Muscle of leg (tissue), 11 donors: ENCODE results near the gene CSNK1A1L. TPM values are rescaled to one million over a fixed set of nuclear protein-coding genes. Genes with fewer than 3 reads are reported as not detected.

Experiments used
- DNase-seq: peaks from one replicate; pipeline ENCODE4 v3.0.0; 2013
- H3K27ac ChIP-seq: one replicate; pipeline ENCODE4 v1.5.1; 2013; ENCODE audit warnings: mild to moderate bottlenecking, low read length, control low read depth
- H3K27me3 ChIP-seq: one replicate; pipeline ENCODE4 v1.6.1; 2013; ENCODE audit warnings: low read length; ENCODE audit not compliant: control insufficient read depth, insufficient read depth
- H3K36me3 ChIP-seq: one replicate; pipeline ENCODE4 v1.6.1; 2013; ENCODE audit warnings: low read length; ENCODE audit not compliant: control insufficient read depth, insufficient read depth
- H3K4me1 ChIP-seq: one replicate; pipeline ENCODE4 v1.6.1; 2013; ENCODE audit warnings: low read length; ENCODE audit not compliant: control insufficient read depth, insufficient read depth
- H3K4me3 ChIP-seq: one replicate; pipeline ENCODE4 v1.5.1; 2013; ENCODE audit warnings: low read length, control low read depth
- H3K9me3 ChIP-seq: replicated peaks from 2 replicates; pipeline ENCODE4 v1.6.1; 2013; ENCODE audit warnings: low read depth, low read length; ENCODE audit not compliant: control insufficient read depth
- WGBS: methylation state at CpG from one replicate; pipeline ENCODE4 v1.1.5; 2013; ENCODE audit warnings: missing lambda C conversion rate; ENCODE audit not compliant: insufficient coverage; 5-methylcytosine and 5-hydroxymethylcytosine counted together
- polyA plus RNA-seq, 8 donors: library from polyadenylated mRNA; unstranded; fragments of 120-200 nt; gene quantifications; one replicate each; pipeline versions ENCODE4 v1.2.1 to v1.2.3, GENCODE V29; 2013; ENCODE audit warnings: inconsistent platforms in 1 of 8, low replicate concordance in 1 of 8; ENCODE audit not compliant: insufficient read length in 8 of 8, insufficient read depth in 1 of 8
- total RNA-seq: library from RNA; stranded (reverse); fragments of 120-200 nt; gene quantifications from one replicate; pipeline ENCODE4 v1.2.4, GENCODE V29; 2013

The CSNK1A1L gene
- total and polyA plus RNA-seq, 9 donors = 0.05 to 0.14 (median 0.11) TPM; not detected in 1

- H3K27ac ChIP-seq = no peak overlapping the region
- no CpG with 5 or more reads among the region's 2 CpGs for WGBS
- DNase-seq = no peak
- no peaks in the 10 kb centered on the region for H3K27me3 ChIP-seq
- H3K4me1 ChIP-seq = no peaks in the 10 kb centered on the region
- H3K36me3 ChIP-seq = no peaks in the 10 kb centered on the region
- H3K4me3 ChIP-seq = no peak overlapping the region
- H3K9me3 ChIP-seq = no peaks in the 10 kb centered on the region
Measured at GRCh38 chr13:37136187-37136586, 30.7 kb upstream of the CSNK1A1L start.

GRCh38 chr13:37134411-37135041, 29.1 kb upstream of the CSNK1A1L start:
- Histone ChIP-seq H3K4me1 (no peaks in the 10 kb centered on the region), H3K27me3 (no peaks in the 10 kb centered on the region), H3K4me3 (no peak overlapping the region), H3K9me3 (no peaks in the 10 kb centered on the region), H3K27ac (no peak overlapping the region), H3K36me3 (no peaks in the 10 kb centered on the region)
- WGBS = no CpG with 5 or more reads among the region's 6 CpGs
- peak; percentile 54 for DNase-seq

- no peaks in the 10 kb centered on the region for H3K4me1 ChIP-seq
- no peak overlapping the region for H3K4me3 ChIP-seq
- H3K27ac ChIP-seq = no peak overlapping the region
- H3K9me3 ChIP-seq = no peaks in the 10 kb centered on the region
- no peaks in the 10 kb centered on the region for H3K27me3 ChIP-seq
- DNase-seq = no peak
- no CpG with 5 or more reads among the region's 2 CpGs for WGBS
- no peaks in the 10 kb centered on the region for H3K36me3 ChIP-seq
Measured at GRCh38 chr13:37132211-37132610, 26.7 kb upstream of the CSNK1A1L start.

GRCh38 chr13:37131092-37131491, 25.6 kb upstream of the CSNK1A1L start:
- WGBS = no CpG with 5 or more reads among the region's 3 CpGs
- Histone ChIP-seq H3K36me3 (no peaks in the 10 kb centered on the region), H3K27ac (no peak overlapping the region), H3K27me3 (no peaks in the 10 kb centered on the region), H3K9me3 (no peaks in the 10 kb centered on the region), H3K4me1 (no peaks in the 10 kb centered on the region), H3K4me3 (no peak overlapping the region)
- no peak for DNase-seq

GRCh38 chr13:37129866-37130265, 24.4 kb upstream of the CSNK1A1L start:
- DNase-seq = peak; percentile 85
- Histone ChIP-seq H3K4me1 (no peaks in the 10 kb centered on the region), H3K9me3 (no peaks in the 10 kb centered on the region), H3K4me3 (no peak overlapping the region), H3K27me3 (no peaks in the 10 kb centered on the region), H3K27ac (no peak overlapping the region), H3K36me3 (no peaks in the 10 kb centered on the region)
- 67% methylated on average over 3 of the region's 4 CpGs for WGBS

- Histone ChIP-seq H3K9me3 (no peaks in the 10 kb centered on the region), H3K27me3 (no peaks in the 10 kb centered on the region), H3K27ac (peak overlapping the region; percentile 59), H3K4me1 (no peaks in the 10 kb centered on the region), H3K36me3 (no peaks in the 10 kb centered on the region), H3K4me3 (no peak overlapping the region)
- DNase-seq = peak; percentile 90
- 33% methylated on average over 1 of the region's 3 CpGs for WGBS
Measured at GRCh38 chr13:37127691-37128241, 22.3 kb upstream of the CSNK1A1L start.

GRCh38 chr13:37123337-37123736, 17.9 kb upstream of the CSNK1A1L start:
- no peak overlapping the region for H3K4me3 ChIP-seq
- H3K27ac ChIP-seq = no peak overlapping the region
- H3K36me3 ChIP-seq = no peaks in the 10 kb centered on the region
- H3K4me1 ChIP-seq = no peaks in the 10 kb centered on the region
- H3K9me3 ChIP-seq = no peaks in the 10 kb centered on the region
- no peak for DNase-seq
- no CpG with 5 or more reads among the region's 1 CpG for WGBS
- no peaks in the 10 kb centered on the region for H3K27me3 ChIP-seq

- peak overlapping the region; percentile 4 for H3K27ac ChIP-seq
- H3K4me3 ChIP-seq = no peak overlapping the region
- no peaks in the 10 kb centered on the region for H3K27me3 ChIP-seq
- no peaks in the 10 kb centered on the region for H3K36me3 ChIP-seq
- peak; percentile 49 for DNase-seq
- WGBS = 29% methylated on average over 1 of the region's 3 CpGs
- peaks cover 4% of the 10 kb centered on the region for H3K4me1 ChIP-seq
- H3K9me3 ChIP-seq = no peaks in the 10 kb centered on the region
Measured at GRCh38 chr13:37118016-37118415, 12.6 kb upstream of the CSNK1A1L start.

- Histone ChIP-seq H3K9me3 (no peaks in the 10 kb centered on the region), H3K4me1 (peaks cover 4% of the 10 kb centered on the region), H3K27ac (peak overlapping the region; percentile 4), H3K36me3 (no peaks in the 10 kb centered on the region), H3K27me3 (no peaks in the 10 kb centered on the region), H3K4me3 (no peak overlapping the region)
- peak; percentile 86 for DNase-seq
- WGBS = no CpG with 5 or more reads among the region's 4 CpGs
Measured at GRCh38 chr13:37114250-37114649, 8.8 kb upstream of the CSNK1A1L start.

- H3K9me3 ChIP-seq = no peaks in the 10 kb centered on the region
- no peaks in the 10 kb centered on the region for H3K36me3 ChIP-seq
- no CpG with 5 or more reads among the region's 2 CpGs for WGBS
- no peak for DNase-seq
- peaks cover 4% of the 10 kb centered on the region for H3K4me1 ChIP-seq
- peak overlapping the region; percentile 23 for H3K27ac ChIP-seq
- H3K4me3 ChIP-seq = no peak overlapping the region
- H3K27me3 ChIP-seq = no peaks in the 10 kb centered on the region
Measured at GRCh38 chr13:37113534-37113933, 8.1 kb upstream of the CSNK1A1L start.
